Measurements from ENCODE around the gene EIF2S1.
"Not testable (repeated sequence)": the region's sequence is repeated elsewhere in the genome, so short reads cannot be mapped to it uniquely, and the experiment has no call there.

EIF2S1 gene

DNA sequence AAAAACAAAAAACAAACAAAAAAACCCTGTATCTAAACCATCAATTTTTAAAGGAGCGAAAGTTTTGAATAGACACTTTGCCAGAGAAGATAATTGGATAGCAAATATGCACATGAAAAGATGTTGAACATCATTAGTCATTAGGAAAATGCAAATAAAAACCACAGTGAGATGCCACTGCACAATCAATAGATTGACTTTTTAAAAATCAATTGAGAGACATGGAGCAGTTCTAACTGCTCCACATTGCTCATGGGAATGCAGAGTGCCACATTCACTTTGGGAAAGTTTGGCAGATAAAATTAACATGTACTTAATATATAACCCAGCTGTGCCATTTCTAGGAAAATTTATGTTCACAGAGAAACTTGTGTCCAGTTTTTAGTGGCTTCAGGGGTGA lies 12.7 kb downstream of the EIF2S1 start:
- no peak for DNase-seq

DNA sequence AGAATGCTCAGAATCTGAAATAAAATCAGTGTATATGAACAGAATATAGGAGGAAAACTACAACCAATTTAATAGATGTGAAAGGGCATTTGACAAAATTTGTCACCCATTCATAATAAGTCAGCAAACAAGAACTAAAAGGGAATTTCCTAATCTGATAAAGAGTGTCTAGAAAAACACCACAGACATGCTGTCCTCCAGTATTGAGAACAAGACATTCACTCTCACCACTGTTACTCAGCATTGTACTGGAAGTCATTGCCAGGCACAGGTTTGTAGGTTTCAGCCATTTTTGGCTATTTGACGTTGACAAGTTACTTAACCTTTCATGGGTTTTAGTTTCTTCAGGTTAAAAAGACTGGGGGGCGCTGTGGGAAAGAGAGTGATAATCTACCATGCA lies 13.2 kb downstream of the EIF2S1 start:
- no peak for DNase-seq

DNA sequence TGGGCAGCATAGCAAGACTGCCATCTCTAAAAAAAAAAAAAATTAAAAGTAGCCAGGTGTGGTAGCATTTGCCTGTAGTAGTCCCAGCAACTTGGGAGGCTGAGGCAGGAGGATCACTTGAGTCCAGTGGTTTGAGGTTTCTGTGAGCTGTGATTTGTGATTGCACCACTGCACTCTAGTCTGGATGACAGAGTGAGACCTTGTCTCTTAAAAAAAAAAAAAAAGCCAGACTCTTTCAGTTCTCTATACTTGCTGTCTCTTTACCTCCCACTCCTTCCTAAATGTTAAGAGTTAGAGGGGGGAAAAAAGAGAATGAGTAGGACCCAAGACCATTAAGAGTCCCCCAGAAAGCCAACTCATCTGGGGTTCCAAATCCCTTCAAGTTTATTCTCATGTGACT lies 17.8 kb downstream of the EIF2S1 start:
- no peak for DNase-seq

DNA sequence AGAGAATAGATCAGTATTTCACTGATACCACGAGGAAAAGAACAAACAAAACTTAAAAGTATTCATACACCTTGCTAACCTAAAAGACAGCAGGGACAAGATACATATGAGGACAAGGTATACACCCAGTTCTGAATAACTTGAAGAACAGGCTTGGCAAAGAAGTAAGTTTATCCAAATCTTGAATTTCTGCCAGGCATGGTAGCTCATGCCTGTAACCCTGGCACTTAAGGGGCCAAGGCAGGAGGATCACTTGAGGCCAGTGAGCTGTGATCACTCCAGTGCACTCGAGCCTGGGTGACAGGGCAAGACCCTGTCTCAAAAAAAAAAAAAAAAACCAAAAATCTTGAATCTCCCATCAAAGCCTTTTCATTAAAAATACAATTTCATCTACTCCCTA lies 25.0 kb downstream of the EIF2S1 start:
- DNase-seq: no peak

DNA sequence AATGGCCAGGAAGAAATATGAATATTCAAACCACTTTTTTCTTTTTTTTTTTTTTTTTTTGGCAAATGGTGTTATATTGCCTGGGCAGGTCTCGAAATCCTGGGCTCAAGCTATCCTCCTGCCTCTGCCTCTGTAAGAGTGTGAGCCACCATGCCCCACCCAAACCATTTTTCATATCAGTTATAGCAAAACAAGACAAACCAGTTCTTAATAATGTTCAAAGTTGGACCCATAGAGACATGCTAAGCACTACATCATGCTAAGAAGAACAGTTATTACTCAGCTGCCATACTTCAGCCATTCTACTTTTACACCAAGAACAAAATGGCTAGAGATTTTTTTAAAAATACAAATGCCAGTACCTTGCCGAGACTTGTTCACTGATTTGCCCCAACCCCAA lies 25.5 kb downstream of the EIF2S1 start:
- DNase-seq: no peak

DNA sequence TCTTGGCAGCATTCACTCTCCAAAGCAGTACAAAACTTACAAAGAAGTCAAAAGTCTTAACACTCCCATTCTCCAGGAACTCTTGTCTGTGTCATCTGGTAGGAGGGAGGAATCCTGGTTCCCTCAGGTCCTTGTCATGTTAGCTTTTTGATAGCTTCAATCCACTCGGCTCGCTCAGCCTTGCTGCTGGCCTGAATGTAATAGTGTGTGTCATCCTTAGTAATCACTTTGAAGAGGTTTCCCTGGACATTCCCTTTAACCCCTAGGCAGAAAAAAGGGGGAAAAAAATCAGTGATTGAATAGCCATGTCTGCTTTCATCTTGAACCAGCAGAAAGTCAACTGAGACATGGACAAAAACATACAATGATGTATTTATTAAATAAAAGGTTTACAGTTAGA lies 27.1 kb downstream of the EIF2S1 start:
- no peak for DNase-seq

DNA sequence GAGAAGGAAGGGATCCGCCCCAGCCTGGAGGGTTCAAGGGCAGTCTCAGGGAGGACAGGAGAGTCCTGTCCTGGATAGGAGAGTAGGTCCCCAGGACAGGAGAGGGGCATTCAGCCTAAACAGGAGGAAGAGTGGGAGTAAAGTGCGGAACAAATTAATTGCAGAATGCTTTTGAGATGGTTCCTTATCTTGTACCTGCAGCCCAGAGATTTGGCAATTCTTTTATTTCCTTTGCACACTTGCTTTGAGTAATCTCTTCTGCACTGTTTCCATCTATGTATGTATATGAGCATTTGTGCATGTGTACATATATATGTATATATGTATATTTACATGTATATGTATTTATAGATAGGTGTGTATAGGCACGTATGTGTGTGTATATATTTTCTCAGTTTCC lies 29.1 kb downstream of the EIF2S1 start:
- DNase-seq: no peak

DNA sequence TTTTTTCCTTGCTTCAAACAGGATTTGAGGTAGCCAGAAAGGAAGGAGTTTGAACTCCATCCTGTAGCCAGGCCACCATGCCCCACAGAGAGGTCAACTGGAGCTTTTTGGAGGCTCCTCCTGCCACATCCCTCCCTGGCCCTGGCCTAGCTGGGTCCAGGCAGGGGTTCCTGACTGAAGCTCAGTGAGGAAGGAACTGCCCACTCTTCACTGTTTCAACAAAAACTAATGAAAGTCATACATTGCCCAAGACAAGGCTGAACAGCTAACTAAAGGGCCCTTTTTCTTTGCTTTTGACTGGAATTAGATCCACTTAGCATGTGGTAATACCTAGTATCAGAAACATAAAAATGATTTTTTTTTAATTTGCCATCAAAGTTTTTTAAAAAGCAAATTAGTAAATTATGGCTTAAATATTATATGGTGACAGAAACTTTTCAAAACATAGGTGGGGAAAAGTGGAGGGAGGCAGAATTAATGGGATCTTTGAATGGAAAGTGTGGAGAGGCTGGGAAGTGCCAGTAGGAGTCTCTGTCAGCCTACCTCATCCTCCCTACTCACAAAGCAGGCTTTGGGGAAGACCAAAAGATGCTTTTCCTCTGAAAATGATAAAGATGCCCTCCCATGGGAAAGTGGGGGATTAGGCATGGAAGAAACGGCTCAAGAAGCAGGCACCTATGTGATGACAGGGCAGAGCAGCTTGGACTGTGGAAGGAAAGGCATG lies 29.8 kb downstream of the EIF2S1 start:
- DNase-seq: no peak

DNA sequence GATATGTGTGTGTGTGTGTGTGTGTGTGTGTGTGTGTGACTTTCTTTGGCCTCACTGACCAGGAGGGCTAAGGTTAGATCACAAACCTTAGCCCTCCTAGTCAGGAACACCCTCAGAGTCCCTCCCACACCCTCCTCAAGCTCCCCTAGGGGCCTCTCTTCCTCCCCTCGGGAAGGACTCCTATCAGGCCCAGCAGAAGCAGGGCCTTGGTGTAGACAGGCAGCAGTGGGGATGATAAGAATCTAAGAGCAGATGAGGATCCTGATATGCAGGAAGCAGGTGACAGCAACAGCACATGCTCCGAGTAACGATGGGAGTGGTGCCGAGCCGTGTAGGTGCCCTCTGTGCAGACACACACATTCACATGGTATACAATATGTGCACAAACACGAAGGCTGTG lies 31.1 kb downstream of the EIF2S1 start:
- DNase-seq: no peak

DNA sequence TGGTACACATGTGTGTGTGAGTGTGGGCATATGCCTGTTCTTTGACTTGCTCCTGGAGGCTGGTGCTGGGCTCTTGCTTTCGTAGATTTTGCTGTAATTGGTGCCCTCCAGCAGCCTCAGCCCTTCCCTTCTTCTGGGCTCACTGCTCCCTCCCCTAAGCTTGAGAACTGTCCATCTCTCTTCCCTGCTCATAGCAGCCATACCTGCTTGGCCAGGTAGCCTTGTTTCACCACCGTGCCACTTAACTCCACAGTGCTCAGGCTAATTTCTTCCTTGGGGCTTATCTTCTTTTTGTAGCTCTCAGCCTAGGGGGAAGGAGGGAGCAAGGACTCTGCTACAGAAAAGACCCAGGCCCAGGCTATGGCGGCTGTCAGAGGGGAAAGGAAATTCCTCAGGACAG lies 32.0 kb downstream of the EIF2S1 start:
- no peak for DNase-seq

DNA sequence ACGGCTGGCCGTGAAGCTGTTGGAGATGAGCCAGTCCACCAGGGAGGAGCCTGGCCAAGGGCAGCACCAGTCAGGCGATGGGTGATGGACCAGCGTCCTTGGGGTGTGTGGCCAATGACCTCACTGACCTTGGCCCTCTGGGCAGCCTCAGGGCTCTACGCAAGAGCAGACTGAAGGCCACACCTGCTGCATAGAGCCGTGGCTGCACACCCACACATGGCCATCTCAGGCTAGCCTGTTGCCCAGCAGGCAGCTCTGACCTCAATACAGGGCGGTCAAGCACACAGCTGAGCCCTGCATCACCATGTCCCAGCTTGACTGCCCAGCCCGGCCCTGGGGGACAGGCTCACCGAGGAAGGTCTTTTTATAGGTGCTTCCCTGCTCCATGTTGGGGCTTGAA lies 32.7 kb downstream of the EIF2S1 start:
- no peak for DNase-seq

DNA sequence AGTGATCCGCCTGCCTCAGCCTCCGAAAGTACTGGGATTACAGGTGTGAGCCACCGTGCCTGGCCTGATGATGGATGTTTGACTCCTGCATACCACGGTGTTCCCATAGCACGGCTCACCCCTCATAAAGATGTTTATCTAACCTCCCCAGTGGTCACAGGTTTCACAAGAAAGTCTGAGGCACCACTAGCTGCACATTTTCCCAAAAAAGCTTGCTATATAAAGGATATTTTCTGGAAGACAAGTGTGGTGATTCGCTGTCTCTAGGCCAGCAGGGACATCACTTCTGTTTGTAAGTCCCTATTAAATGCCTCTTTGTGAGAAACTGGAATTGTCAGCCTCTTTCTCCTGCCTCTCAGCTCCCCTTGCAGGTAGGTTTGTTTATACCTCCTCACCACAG lies 33.6 kb downstream of the EIF2S1 start:
- DNase-seq: no peak

DNA sequence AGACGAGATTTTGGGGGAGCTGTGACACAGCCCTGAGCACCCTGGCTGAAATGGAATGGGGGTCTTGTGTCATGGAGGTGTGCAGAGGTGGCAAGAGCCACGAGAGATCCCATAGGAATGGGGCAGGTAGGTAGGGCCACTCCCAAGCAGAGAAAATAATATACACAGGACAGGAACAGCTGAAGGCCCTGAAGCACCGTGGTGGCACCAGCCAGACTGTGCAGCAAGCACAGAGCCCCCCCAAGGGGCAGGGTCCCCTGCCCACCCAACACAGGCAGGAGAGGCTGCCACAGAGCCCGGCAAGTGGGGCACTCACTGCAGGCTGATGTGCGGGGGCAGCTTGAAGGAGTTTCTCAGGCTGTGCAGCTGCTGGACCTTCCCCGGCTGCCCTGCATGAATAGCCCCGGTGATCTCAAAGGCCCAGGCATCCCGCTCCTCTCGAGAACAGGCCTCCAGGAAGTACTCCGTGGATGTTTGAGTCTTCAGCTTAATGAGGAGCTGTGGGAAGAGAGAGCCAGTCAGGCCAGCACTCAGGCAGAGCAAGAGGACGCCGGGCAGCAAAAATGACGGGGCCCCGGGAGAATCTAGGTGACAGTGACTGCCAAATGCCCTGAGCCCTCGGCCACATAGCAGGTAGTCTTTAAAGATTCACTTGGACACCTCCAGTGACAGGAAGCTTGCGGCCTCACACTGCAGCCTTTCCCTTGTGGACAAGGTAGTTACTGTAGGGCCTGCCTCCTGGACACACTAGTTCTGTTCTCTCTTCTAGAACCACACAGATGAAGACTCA lies 35.2 kb downstream of the EIF2S1 start:
- no peak for DNase-seq

DNA sequence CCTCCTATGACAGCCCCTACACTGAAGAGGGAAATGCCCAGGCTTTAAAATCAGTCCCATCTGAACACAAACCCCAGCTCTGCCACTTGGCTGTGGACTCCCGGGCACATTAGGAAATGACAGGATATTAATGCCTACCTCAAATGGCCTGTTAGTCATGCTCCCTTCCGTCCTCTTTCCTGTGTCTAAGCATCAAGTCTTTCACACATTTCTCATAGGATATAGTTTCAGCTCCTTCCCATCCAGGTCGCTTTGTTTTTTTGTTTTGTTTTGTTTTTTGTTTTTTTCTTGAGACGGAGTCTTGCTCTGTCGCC lies 35.7 kb downstream of the EIF2S1 start:
- no peak for DNase-seq

DNA sequence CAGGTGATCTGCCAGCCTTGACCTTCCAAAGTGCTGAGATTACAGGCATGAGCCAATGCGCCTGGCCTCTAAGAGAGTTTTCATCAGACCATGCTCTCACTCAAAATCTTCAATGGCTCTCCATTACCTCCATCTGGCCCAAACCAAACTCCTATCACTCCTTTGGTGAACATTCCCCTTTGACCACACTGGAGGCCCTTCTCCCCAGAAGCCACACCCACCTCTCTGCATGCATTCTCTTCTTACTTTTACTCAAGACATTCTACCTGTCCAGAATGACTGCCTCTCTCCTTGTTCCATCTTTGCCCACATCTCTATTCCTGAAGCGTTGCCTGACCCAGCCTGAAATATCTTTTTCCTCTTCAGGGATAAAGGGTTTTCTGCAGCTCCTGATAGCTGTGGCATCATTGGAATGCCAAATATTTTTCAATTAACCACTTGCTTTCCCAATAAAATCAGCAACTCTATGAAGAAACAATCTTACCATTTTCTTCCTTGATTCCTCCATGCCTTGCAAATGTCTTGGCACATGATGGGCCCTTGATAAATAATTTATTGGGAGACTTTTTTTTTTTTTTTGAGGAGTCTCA lies 36.3 kb downstream of the EIF2S1 start:
- no peak for DNase-seq

DNA sequence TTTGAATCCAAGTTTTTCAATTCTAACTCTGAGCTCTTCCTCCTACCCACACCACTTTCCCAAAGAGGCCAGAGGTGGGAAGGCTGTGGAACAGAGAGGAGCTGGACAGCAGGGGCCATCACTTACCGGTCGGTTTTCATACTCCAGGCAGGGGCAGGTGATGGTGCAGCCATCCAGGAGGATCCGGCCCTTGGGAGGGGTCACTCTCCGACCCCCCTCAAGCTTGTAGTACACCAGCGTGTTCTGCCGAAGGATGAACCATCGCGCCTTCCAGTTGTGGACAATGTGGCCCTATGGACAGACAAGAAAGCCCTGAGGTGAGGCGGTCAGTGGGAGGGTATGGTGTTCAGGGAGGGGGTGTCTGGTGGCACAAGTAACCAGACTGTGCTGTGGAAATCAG lies 37.4 kb downstream of the EIF2S1 start:
- no peak for DNase-seq

DNA sequence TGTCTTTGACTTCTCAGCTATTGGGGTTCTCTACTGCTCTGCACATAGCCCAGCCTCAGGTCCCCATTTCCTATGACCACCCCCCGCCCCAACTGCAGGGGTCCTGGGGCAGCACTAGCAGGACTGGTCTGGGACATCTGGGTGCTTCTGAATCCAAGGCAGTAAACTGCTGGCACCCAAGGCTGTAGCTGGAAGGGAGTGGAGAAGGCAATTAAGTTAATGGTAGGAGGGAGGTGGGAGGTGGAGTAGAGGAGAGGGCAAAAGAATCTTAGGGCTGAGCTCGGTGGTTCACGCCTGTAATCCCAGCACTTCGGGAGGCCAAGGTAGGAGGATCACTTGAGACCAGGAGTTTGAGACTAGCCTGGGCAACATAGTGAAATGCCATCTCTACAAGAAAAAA lies 40.3 kb downstream of the EIF2S1 start:
- DNase-seq: no peak

DNA sequence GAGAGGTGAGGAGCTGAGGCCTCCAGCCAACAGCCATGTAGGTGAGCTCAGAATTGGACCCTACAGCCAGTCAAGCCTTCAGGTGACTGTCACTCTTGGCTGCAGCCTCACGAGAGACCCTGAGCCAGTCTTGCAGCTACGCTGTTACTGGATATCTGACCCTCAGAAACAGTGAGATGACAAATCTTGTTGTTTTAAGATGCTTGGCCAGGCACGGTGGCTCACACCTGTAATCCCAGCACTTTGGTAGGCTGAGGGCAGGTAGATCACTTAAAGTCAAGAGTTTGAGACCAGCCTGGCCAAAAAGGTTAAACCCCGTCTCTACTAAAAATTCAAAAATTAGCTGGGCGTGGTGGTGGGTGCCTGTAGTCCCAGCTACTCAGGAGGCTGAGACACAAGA lies 45.6 kb downstream of the EIF2S1 start:
- DNase-seq: no peak

DNA sequence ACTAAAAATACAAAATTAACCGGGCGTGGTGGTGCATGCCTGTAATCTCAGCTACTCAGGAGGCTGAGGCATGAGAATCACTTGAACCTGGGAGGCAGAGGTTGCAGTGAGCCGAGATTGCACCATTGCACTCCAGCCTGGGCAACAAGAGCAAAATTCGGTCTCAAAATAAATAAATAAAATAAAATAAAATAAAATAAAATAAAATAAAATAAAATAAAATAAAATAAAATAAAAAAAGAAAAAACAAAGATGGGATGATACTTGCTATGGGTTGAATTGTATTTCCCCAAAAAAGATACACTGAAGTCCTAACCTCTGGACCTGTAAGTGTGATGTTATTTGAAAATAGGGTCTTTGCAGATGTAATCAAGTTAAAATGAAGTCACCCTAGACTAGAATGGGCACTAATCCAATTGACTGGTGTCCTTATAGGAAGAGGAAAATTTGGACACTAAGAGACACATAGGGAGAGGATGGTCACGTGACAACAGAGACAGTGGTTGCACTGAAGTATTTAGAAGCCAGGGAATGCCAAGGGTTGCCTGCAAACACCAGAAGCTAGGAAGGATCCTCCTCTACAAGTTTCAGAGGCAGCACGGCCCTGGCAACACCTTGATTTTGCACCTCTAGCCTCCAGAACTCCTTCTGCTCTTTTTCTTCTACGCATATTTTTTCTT lies 48.1 kb downstream of the EIF2S1 start:
- not testable (repeated sequence) for DNase-seq

DNA sequence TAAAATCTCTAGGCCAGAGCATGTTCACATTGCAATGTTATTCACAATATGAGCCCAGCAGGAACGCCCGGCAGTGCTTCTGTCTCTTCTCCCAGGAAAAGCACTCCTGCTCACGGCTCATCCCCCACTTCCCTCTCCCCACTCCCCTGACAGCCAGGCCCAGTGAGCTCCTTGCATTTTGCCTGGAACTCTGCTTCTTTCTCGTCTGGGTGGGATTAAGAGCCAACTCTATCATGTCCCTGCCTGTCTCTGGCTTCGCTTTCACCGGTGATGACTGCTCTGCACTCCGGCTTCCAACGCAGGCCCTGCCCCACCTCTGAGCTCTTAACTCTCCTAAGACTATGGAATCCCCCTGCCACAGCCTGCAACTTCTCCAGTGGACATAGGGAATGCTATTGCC lies 49.3 kb downstream of the EIF2S1 start:
- DNase-seq: no peak

DNA sequence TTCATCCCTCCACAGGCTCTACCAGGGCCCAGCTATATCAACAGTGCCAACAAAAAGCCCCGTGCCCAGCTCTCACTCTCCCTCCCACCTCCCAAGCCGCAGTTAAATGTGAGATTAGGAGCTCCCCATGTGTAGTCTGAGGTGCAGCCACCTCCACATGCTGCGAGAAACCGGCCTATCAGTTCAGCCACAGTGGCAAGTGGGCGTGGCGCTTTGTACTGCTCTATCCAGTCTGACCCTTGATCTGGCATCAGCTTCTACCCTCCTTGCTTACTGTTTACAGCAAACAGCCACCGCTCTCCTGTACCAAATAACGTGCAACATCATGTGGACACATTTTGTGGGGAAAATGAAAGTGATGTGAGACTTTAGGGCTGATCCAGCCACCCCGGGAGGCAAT lies 50.2 kb downstream of the EIF2S1 start:
- no peak for DNase-seq

DNA sequence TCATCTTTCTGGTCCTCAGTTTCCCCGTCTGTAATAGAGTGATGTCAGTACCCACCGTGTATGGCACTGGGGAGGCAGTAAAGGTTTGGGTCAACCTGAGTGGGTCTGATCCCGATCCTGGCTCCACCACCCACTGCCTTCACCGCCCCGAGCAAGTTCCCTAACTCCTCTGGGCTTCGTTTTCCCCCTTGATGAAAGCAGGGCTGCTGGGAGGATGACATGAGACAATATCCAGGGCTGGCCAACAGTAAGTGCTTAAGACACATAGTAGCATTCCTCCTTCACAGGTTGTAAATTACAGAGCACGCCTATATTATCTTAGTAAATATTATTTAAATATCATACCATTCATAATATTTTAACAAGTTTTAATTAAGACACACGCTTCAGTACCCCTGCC lies 51.2 kb downstream of the EIF2S1 start:
- no peak for DNase-seq

DNA sequence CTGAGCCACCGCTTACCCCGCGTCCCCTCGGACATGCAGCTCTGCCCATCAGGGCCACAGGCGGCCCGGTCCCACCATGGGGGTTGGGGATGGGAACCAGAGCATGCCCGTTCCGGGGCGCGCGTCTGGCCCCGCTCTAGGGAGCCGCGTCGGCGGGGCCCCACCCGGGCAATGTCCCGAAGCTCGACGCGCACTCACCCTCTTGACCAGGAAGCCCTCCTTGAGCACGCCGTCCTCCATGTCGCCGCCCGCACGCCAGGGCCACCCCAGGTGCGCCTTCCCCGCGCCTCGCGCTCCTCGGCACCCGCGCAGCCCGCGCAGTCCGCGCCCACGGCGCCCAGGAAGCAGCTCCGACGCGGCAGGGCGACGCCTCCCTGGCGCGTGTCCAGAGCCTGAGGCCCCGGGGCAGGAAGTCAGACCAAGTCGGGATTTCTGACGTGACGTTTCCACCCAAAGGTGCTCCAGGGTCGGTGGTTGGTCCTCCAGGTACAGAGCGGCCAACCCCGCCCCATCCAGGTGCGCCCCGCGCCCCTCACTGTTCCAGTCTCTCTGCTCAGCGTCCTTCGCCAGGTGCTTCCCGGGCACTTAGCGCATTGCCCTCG lies 51.8 kb downstream of the EIF2S1 start, which contains the start of gene PLEK2:
PLEK2 (minus strand) TSS at position 346 of the 602 bp plus-strand sequence; CDS start at position 240, 106 bp downstream.
- peak; percentile 73 for DNase-seq

Data from COR-L47 (cell line).